GM21529 (cell line): ENCODE data around the gene SH3PXD2B.

Source experiments
- ATAC-seq: cut with Tn5 transposase; IDR thresholded peaks from one replicate; pipeline ENCODE4 v1.9.1; 2021; ENCODE audit not compliant: unreplicated experiment

The SH3PXD2B gene

GRCh38 chr5:172453986-172454357 lies 353 bp downstream of the SH3PXD2B start:
- ATAC-seq: no peak

- no peak for ATAC-seq
Measured at GRCh38 chr5:172453206-172453985, 929 bp downstream of the SH3PXD2B start.

GRCh38 chr5:172452398-172453205 lies 1.7 kb downstream of the SH3PXD2B start:
- ATAC-seq: no peak

- no peak for ATAC-seq
Measured at GRCh38 chr5:172451771-172452197, 2.5 kb downstream of the SH3PXD2B start.

DNA sequence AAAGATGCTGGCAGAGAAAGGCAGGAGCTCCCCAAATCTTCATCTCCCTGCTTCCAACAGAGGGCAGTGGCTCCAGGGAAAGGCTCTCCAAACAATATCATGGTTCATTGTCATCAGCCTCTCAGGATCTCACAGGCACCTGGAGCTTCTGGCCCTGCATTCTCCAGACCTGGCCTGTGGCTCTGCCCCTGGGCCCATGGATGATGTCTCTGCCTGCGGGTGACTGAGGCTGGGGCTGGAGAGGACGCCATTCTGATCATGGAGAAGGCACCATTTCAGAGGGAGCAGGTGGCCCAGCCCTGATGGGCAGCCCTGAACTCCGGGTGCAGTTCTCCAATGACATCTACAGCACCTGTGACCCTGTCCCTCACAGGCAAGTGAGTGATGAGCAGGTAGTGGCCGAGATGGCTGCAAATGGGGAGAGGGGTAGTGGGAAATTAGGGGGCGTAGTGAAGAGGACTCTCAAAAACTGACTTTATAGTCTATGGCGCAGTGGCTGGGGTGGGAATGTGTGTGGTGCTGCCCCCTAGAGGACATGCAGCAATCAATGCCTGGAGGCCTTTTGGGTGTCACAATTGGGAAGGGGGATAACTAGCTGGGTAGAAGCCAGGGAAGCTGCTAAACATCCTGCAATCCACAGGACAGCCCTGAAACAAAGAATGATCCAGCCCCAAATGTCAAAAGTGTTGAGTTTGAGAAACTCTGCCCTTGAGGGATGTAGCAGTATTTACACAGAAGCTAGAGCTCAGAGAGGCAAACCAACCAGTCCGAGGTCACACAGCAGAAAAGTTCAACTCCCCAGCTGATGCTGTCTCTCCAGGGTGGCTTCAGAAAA lies 3.2 kb downstream of the SH3PXD2B start:
- no peak for ATAC-seq

DNA sequence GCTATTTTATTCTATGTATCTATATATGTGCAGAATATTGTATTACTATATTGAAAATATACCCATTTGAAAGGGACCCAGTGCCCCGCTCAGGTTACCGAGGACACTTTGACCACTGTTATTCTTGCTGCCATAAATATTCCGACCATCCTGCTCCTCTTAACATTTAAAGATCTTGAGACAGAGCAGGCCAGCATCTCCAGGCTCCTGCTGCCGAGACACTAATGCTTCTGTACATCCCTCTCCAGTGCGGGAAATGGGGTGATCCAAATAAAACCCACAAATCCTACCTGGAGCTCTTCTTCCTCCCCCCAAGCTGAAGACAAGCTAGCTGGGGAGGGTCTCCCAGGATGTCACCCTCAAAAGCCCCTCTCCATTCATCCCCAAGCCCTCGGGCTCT lies 3.9 kb downstream of the SH3PXD2B start:
- no peak for ATAC-seq

- ATAC-seq: no peak
Measured at GRCh38 chr5:172448999-172449398, 5.3 kb downstream of the SH3PXD2B start.

DNA sequence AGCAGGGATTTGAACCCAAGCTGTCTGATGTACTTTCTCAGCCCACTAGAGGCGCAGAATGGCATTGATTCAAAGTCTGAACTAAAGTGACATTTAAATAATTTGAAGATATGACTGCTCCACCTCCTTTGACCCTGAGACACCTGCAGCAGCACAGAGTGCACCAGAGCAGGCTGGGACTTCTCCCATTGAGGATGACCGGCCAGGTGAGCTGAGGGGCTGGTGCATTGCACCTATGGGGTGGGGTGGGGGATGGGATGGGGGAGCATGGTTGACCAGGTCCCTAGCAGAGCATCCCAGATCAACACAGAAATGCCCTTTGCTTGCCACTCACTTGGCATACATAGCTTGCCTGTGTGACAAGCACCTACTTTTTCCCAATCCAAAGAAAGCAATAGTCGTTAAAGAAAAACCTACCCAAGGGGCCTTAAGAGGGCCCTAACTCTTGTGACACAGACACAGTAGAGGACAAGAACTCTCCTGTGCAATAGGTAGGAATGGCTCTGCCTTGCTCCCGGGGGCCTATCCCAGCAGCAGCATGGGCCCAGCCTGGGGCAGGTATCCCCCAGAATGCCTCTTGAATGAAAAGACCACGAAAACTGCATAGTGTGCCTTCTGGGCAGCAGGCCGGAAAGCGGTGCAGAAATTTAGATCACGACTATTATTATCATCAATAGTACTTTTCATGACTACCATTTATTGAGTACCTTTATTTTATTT lies 6.5 kb downstream of the SH3PXD2B start:
- no peak for ATAC-seq

GRCh38 chr5:172446336-172447051 lies 7.8 kb downstream of the SH3PXD2B start:
- ATAC-seq: no peak

DNA sequence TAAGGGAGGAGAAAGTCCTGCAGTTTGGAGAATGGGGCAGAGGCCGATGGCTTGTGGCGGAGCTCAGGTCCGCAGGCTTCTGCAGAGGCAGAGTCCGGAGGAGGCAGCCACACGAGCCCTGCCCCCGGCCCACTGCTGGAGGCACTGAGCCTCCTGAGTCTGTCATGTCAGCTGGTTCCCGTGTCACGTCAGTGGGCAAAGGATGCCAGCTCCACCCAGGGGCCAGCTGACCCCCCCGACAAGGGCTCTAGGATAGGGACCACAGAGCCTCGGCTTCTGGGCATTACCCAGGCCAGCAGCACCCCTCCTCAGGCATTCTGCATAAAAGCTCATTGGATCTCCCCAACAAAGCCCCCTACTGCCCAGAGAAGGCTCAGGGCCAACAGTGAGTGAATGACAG lies 8.5 kb downstream of the SH3PXD2B start:
- ATAC-seq: no peak

DNA sequence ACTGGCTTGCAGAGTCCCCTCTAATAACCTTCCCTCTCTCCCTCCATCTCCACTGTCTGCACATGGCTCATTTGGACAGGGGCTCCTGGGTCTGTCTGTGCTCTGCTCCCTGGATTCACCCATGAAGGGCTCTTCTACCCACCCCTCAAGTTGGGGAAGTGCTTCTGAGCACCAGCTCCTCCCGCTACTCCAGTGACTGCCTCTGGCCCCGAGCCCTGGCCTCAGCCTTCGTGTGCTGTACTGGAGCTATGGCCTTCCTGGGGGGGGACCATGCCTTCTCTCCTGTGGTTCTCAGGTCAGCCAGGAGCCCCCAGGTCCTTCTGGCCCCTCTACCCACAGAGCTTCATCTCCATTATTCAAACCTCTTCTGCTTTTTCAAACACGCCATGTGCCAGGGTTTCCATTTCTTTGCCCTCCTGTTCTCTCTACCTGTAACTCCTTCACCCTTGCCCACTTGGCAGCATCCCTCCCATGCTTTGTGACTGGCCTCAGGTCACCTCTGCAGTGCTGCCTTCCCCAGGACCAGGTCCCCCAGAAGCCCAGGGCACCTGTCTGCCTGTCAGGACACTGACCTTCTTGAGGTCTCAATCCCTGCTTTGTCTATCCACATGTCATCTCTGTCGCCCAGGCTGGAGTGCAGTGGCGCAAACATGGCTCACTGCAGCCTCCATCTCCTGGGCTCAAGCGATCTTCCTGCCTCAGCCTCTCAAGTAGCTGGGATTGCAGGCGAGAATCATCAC lies 9.5 kb downstream of the SH3PXD2B start:
- ATAC-seq: no peak

DNA sequence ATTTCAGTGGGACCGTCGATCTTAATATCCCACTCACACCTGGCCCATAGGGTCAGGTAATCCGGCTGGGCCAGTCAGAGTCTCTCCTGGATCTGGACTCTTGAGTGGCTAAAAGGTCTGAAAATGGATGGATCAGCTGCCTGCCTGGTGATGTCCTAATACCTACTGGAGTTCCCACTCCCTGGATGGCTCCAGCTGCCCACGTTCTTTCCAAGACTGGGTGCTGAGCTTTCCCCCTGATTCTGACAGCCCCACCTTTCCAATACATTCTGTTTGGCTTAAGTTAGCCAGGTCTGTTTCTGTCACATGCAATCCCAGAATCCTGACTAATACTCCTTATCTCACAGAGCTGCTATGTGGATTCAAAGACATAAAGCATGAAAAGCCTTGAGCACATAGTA lies 10.2 kb downstream of the SH3PXD2B start:
- ATAC-seq: no peak

DNA sequence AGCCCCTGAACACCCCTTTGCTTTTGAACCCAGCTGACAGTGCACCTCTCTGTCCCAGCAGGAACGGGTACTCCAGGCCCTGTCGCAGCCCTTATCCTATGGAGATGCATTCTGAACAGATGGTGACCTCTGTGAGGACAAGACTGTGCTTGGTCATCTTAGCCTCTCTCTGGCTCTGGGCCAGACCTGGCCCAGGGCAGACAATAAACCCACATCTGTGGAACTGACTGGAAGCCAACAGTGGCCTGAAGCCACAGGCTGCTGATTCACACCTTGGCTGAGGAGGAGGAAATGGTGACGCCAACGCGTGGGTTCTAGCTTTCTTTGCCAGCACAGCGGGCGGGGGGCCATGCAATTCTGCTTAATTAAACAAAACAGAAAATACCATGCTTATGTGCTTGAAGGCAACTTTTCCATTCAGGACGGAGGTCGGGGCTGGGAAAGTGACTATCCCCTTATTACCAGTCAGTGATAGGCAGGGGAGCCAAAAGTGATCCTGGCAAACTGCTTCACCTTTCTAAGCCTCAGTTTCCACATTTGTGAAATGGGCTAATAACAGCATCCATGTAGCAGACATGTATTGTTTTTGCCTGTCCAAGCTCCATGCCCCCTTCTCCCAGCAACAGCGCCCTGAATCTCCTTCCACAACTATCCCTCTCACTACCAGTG lies 10.8 kb downstream of the SH3PXD2B start:
- ATAC-seq: no peak

DNA sequence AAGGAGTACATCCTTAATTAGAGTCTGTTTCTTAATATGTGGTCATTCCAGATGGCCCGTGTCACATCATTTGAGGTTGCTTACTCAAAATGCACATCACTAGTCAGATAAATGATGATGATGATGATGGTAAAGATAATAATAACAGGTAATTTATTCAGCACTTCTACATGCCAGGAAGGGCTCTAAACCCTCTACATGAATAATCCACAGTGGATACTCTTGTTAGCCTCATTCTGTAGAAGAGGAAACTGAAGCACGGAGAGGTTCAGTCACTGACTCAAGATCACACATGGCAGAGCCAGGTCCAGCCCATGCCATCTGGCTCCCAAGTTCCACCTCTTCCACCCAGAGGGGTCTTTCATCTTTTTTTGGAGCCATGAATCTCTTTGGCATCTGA lies 11.7 kb downstream of the SH3PXD2B start:
- no peak for ATAC-seq

DNA sequence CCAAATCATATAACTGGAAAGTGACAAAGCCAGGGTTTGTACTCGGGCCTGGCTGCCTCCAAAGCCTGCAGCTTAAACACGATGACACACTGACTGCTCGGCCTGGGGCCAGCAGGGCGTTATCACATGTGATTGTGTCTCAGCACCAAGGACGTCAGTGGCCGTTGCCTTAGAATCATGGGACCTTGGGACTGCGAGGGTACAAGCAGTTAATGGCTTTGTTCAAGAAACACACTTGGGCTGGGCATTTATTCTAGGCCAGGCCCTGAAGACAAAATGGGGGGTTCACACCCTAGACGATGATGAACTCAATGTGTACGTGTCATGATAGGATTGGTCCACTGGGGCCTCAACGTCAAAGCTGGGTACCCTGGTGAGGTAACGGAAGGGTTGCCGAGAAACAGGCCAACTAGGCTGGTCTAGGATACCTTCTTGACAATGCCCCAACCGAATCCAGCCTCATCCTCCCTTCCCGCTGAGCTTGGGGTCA lies 13.0 kb downstream of the SH3PXD2B start:
- no peak for ATAC-seq

DNA sequence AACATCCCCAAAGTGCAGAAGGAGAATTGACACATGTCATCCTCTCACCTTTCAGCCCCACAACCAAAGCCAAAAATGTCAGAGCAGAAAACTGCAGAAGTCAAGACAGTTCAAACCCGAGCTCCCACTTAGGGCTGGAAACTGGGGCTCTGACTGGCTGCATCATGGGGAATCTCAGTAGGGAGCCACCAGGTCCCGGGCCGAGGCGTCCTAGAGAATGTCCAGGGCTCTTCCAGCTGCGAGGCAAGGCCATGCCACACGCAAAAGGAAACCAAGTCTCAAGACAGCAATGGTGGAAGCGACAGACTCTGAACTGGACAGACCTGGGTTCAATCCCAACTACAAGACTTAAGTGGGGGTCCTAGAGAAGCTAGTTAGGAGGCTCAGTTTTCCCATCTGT lies 13.8 kb downstream of the SH3PXD2B start:
- ATAC-seq: no peak

DNA sequence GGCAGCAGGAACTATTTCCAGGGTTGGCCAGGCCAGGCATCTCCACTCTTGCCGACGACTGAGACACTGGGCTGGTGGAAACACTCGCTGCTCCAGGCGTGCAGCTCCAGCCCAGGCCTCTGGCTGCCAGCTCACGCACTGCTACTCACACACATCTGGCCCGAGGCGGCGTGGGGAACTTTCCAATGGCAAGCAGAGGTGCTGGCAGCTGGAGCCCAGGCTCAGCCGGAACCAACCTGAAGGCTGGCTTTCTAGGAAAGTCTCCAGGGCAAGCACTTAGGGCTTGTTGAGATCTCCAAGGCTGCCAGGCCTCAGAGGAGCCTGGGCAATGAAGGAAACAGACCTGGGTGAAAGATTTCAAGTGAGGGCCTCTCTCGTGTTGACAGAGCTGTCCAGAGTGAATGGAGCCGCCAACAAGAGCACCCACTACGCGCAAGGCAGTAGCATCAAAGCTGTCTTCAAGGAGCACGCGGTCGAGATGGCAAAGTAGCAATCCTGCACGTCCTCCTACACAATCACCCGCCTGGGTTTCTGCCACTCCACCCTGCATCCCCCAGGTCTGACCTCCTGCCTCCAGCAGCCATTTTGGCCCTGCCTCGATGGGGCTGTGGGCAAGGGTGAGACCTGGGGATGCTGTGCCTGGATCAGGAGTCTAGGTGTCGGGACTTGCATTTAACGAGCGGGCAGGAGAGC lies 14.4 kb downstream of the SH3PXD2B start:
- ATAC-seq: no peak

- no peak for ATAC-seq
Measured at GRCh38 chr5:172438319-172438668, 16.0 kb downstream of the SH3PXD2B start.
